Mesendoderm (in vitro differentiated cells): ENCODE data around the gene FRMD5.

Experiments
- DNase-seq: peaks from one replicate; pipeline ENCODE4 v3.0.0; 2013
- H2AK5ac ChIP-seq: 2 replicates; pipeline ENCODE4 v1.6.1; 2013; ENCODE audit warnings: low read length, inconsistent platforms
- H2BK120ac ChIP-seq: 2 replicates; pipeline ENCODE4 v1.6.1; 2013; ENCODE audit warnings: low read depth, mild to moderate bottlenecking, low read length, moderate library complexity, mixed read lengths
- H2BK15ac ChIP-seq: replicated peaks from 2 replicates; pipeline ENCODE4 v1.6.1; 2013; ENCODE audit warnings: low read depth, mild to moderate bottlenecking, moderate library complexity
- H2BK5ac ChIP-seq: 2 replicates; pipeline ENCODE4 v1.6.1; 2013; ENCODE audit warnings: low read length, inconsistent platforms
- H3K18ac ChIP-seq: 2 replicates; pipeline ENCODE4 v1.6.1; 2013; ENCODE audit warnings: mild to moderate bottlenecking, low read length, mixed read lengths
- H3K23ac ChIP-seq: one replicate; pipeline ENCODE4 v1.6.1; 2013; ENCODE audit warnings: low read length
- H3K27ac ChIP-seq: 2 replicates; pipeline ENCODE4 v1.5.1; 2013; ENCODE audit warnings: low read depth, mild to moderate bottlenecking, inconsistent platforms, low read length, moderate library complexity
- H3K27me3 ChIP-seq: 2 replicates; pipeline ENCODE4 v1.6.1; 2013; ENCODE audit warnings: low read length, control low read depth, mild to moderate bottlenecking, inconsistent platforms; ENCODE audit not compliant: insufficient read depth, poor library complexity
- H3K36me3 ChIP-seq: 2 replicates; pipeline ENCODE4 v1.6.1; 2013; ENCODE audit warnings: low read length, inconsistent platforms; ENCODE audit not compliant: control insufficient read depth, insufficient read depth
- H3K4ac ChIP-seq: one replicate; pipeline ENCODE4 v1.6.1; 2013; ENCODE audit warnings: low read depth, mild to moderate bottlenecking, low read length, moderate library complexity
- H3K4me1 ChIP-seq: 2 replicates; pipeline ENCODE4 v1.6.1; 2013; ENCODE audit warnings: low read depth, low read length, inconsistent platforms; ENCODE audit not compliant: control insufficient read depth
- H3K4me2 ChIP-seq: 2 replicates; pipeline ENCODE4 v1.6.1; 2013; ENCODE audit warnings: low read length
- H3K4me3 ChIP-seq: 2 replicates; pipeline ENCODE4 v1.5.1; 2013; ENCODE audit warnings: mild to moderate bottlenecking, low read length
- H3K56ac ChIP-seq: one replicate; pipeline ENCODE4 v1.6.1; 2013; ENCODE audit warnings: low read length
- H3K79me1 ChIP-seq: 2 replicates; pipeline ENCODE4 v1.6.1; 2013; ENCODE audit warnings: low read length, inconsistent platforms
- H3K79me2 ChIP-seq: 2 replicates; pipeline ENCODE4 v1.6.1; 2013; ENCODE audit warnings: mild to moderate bottlenecking, low read length; ENCODE audit not compliant: control insufficient read depth, insufficient read depth
- H3K9ac ChIP-seq: 2 replicates; pipeline ENCODE4 v1.6.1; 2013; ENCODE audit warnings: low read length, inconsistent platforms
- H4K5ac ChIP-seq: one replicate; pipeline ENCODE4 v1.6.1; 2013; ENCODE audit warnings: low read length
- H4K8ac ChIP-seq: one replicate; pipeline ENCODE4 v1.6.1; 2013; ENCODE audit warnings: low read depth, mild to moderate bottlenecking, control low read depth, low read length, moderate library complexity
- WGBS: extraction: QIAGEN DNeasy Blood & Tissue Kit; methylation state at CpG from one replicate; pipeline ENCODE4 v1.1.7; 2013; ENCODE audit warnings: low lambda C conversion rate, missing lambda C conversion rate; ENCODE audit not compliant: insufficient coverage; ENCODE audit errors: extremely low coverage; 5-methylcytosine and 5-hydroxymethylcytosine counted together

Gene FRMD5

DNA sequence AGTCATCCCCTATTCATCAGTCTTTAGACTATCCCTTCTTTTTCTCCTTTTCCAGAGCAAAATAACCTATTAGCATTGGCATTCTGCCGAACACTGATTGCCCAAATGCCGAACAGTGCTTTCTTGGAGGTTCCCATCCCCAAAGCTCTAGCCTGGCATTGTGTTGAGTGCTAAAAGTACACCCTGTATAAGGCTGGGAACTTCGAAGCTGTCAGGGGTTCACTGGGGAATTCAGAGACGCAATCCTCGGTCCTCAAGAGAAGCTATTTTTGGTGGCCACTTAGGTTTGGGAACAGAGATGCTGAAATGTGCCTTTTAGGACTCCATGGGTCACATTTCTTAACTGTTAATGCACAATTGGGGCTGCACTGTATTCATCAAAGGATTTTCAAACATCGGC, 8.4 kb downstream of the FRMD5 start:
- H3K79me1 ChIP-seq, result no peaks in the 10 kb centered on the region
- no peak overlapping the region for H3K23ac ChIP-seq
- no peak overlapping the region for H2AK5ac ChIP-seq
- no peak overlapping the region for H2BK15ac ChIP-seq
- no peak overlapping the region for H2BK120ac ChIP-seq
- no peak overlapping the region for H3K56ac ChIP-seq
- H3K4me2 ChIP-seq, result no peak overlapping the region
- no peak overlapping the region for H2BK5ac ChIP-seq
- H4K5ac ChIP-seq, result no peak overlapping the region
- no peak overlapping the region for H3K4me3 ChIP-seq
- H3K79me2 ChIP-seq, result no peaks in the 10 kb centered on the region
- no peaks in the 10 kb centered on the region for H3K27me3 ChIP-seq
- no peak overlapping the region for H4K8ac ChIP-seq
- H3K4me1 ChIP-seq, result no peaks in the 10 kb centered on the region
- DNase-seq, result no peak
- H3K4ac ChIP-seq, result no peak overlapping the region
- H3K9ac ChIP-seq, result no peak overlapping the region
- no peaks in the 10 kb centered on the region for H3K36me3 ChIP-seq
- H3K18ac ChIP-seq, result no peak overlapping the region
- no peak overlapping the region for H3K27ac ChIP-seq
- no CpG with 5 or more reads among the region's 6 CpGs for WGBS

DNA sequence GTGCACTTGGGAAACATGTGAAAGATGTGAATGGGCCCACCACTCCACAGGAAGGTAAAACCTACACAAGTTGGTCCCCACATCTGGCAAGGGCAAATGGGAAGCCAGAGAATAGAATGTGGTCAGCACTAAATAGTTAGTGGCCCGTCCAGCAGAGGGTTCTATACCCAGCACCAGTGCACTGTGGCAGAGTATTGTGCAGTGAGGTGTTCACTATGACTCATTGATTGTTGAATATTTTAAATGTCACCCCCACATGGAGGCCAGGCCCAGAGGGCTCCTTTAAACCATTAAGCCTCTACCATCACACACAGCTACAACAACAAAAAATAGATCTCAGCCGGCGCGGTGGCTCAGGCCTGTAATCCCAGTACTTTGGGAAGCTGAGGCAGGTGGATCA, 11.7 kb downstream of the FRMD5 start:
- WGBS, result no CpG with 5 or more reads among the region's 4 CpGs
- H3K56ac ChIP-seq, result no peak overlapping the region
- H3K4me1 ChIP-seq, result no peaks in the 10 kb centered on the region
- DNase-seq, result no peak
- no peak overlapping the region for H3K9ac ChIP-seq
- no peak overlapping the region for H2BK120ac ChIP-seq
- H4K5ac ChIP-seq, result no peak overlapping the region
- H2BK5ac ChIP-seq, result no peak overlapping the region
- no peaks in the 10 kb centered on the region for H3K36me3 ChIP-seq
- H3K79me1 ChIP-seq, result no peaks in the 10 kb centered on the region
- H3K27ac ChIP-seq, result no peak overlapping the region
- no peak overlapping the region for H3K18ac ChIP-seq
- H3K4ac ChIP-seq, result no peak overlapping the region
- H3K79me2 ChIP-seq, result no peaks in the 10 kb centered on the region
- H3K4me3 ChIP-seq, result no peak overlapping the region
- no peak overlapping the region for H4K8ac ChIP-seq
- H2AK5ac ChIP-seq, result no peak overlapping the region
- H3K23ac ChIP-seq, result no peak overlapping the region
- H2BK15ac ChIP-seq, result no peak overlapping the region
- no peak overlapping the region for H3K4me2 ChIP-seq
- H3K27me3 ChIP-seq, result no peaks in the 10 kb centered on the region

DNA sequence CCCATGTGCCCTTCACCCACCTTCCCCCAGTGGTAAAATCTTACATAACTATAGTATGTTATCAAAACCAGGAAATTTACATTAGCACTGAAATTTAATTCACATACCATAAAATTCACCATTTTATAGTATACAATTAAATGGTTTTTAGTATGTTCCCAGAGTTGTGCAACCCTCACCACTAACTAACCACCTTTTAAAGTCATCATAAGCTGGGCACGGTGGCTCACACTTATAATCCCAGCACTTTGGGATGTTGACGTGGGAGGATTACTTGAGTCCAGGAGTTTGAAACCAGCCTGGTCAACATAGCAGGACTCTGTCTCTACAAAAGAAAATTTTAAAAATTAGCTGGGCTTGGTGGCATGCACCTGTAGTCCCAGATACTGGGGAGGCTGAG, 13.7 kb downstream of the FRMD5 start:
- Histone ChIP-seq H2BK120ac (no peak overlapping the region), H3K4me2 (no peak overlapping the region), H2AK5ac (no peak overlapping the region), H3K4ac (no peak overlapping the region), H3K27ac (no peak overlapping the region), H3K23ac (no peak overlapping the region), H2BK5ac (no peak overlapping the region), H3K4me3 (no peak overlapping the region), H3K79me1 (no peaks in the 10 kb centered on the region), H3K4me1 (no peaks in the 10 kb centered on the region), H3K36me3 (no peaks in the 10 kb centered on the region), H2BK15ac (no peak overlapping the region), H3K18ac (no peak overlapping the region), H3K56ac (no peak overlapping the region), H3K9ac (no peak overlapping the region), H3K79me2 (no peaks in the 10 kb centered on the region), H4K5ac (no peak overlapping the region), H4K8ac (no peak overlapping the region), H3K27me3 (no peaks in the 10 kb centered on the region)
- no peak for DNase-seq
- no CpG with 5 or more reads among the region's 2 CpGs for whole genome bisulfite sequencing

DNA sequence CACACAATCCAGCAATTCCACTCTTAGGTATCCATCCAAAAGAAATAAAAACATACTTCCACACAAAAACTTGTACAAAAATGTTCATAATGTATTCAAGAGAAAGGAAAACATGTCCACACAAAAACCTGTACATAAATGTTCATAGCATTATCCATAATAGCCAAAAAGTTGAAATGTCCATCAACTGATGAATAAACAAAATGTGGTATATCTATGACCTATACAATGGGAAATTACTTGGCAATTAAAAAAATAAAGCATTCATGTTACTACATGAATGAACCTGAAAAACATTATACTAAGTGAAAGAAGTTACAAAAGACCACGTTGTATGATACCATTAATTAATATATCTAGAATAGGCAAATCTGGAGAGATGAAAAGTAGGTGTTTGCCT, 17.9 kb downstream of the FRMD5 start:
- no peak for DNase-seq
- H3K18ac ChIP-seq, result no peak overlapping the region
- H3K4me1 ChIP-seq, result no peaks in the 10 kb centered on the region
- H3K4ac ChIP-seq, result no peak overlapping the region
- H3K36me3 ChIP-seq, result no peaks in the 10 kb centered on the region
- H3K4me2 ChIP-seq, result no peak overlapping the region
- no peak overlapping the region for H3K9ac ChIP-seq
- no peaks in the 10 kb centered on the region for H3K79me2 ChIP-seq
- H3K23ac ChIP-seq, result no peak overlapping the region
- no peak overlapping the region for H2BK120ac ChIP-seq
- H4K8ac ChIP-seq, result no peak overlapping the region
- no peak overlapping the region for H3K56ac ChIP-seq
- no peak overlapping the region for H2BK15ac ChIP-seq
- no CpG with 5 or more reads among the region's 1 CpG for WGBS
- H3K4me3 ChIP-seq, result no peak overlapping the region
- H2BK5ac ChIP-seq, result no peak overlapping the region
- H3K27ac ChIP-seq, result no peak overlapping the region
- H3K27me3 ChIP-seq, result no peaks in the 10 kb centered on the region
- H4K5ac ChIP-seq, result no peak overlapping the region
- H2AK5ac ChIP-seq, result no peak overlapping the region
- H3K79me1 ChIP-seq, result no peaks in the 10 kb centered on the region

DNA sequence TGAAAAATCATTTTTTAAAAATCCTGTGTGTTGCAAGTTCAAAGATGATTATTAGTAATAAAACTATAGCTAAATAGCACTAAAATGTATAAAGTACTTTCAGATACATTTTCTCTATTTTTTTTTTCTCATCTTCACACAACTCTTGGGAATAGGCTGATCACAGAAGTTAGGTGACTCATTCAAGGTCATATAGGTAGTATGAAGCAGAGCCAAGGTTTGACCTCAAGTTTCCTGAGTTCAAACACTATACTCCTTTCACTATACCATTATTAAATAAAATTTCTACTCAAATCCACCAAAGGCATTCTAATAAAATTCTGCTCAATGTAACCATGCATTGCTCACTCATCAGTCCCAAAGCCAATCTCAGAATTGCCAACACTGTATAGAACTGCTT, 21.3 kb downstream of the FRMD5 start:
- H3K23ac ChIP-seq, result no peak overlapping the region
- H3K4ac ChIP-seq, result no peak overlapping the region
- no peak overlapping the region for H2AK5ac ChIP-seq
- no peaks in the 10 kb centered on the region for H3K27me3 ChIP-seq
- H2BK15ac ChIP-seq, result no peak overlapping the region
- no peaks in the 10 kb centered on the region for H3K79me2 ChIP-seq
- H2BK120ac ChIP-seq, result no peak overlapping the region
- H3K4me1 ChIP-seq, result no peaks in the 10 kb centered on the region
- H3K4me3 ChIP-seq, result no peak overlapping the region
- H3K4me2 ChIP-seq, result no peak overlapping the region
- H3K36me3 ChIP-seq, result no peaks in the 10 kb centered on the region
- no peak overlapping the region for H3K9ac ChIP-seq
- no peak overlapping the region for H3K18ac ChIP-seq
- no peaks in the 10 kb centered on the region for H3K79me1 ChIP-seq
- H3K56ac ChIP-seq, result no peak overlapping the region
- H3K27ac ChIP-seq, result no peak overlapping the region
- DNase-seq, result no peak
- H4K5ac ChIP-seq, result no peak overlapping the region
- no peak overlapping the region for H2BK5ac ChIP-seq
- H4K8ac ChIP-seq, result no peak overlapping the region

DNA sequence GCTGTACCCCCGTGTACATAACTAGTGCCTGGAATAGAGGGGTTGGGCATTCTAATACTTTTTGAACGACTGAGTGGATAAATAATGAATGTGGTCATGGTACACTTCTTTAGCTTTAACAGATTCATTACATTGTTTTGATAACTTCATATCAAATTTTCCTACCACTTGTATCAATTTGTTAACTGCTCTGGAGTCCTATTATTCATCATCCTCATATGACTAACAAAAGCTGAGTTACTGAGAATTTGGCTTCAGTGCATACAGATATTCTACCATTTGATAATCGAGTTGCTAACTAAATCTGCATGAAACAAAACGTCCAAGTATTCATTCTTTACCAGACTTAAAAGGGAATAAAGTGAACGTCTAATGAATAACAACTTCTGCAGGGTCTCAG, 31.7 kb downstream of the FRMD5 start:
- Histone ChIP-seq H2AK5ac (no peak overlapping the region), H3K79me1 (no peaks in the 10 kb centered on the region), H3K4me2 (no peak overlapping the region), H3K27me3 (no peaks in the 10 kb centered on the region), H3K79me2 (no peaks in the 10 kb centered on the region), H4K8ac (no peak overlapping the region), H3K4me1 (no peaks in the 10 kb centered on the region), H3K4me3 (no peak overlapping the region), H3K56ac (no peak overlapping the region), H3K36me3 (no peaks in the 10 kb centered on the region), H3K9ac (no peak overlapping the region), H2BK5ac (no peak overlapping the region), H3K23ac (no peak overlapping the region), H4K5ac (no peak overlapping the region), H3K4ac (no peak overlapping the region), H3K27ac (no peak overlapping the region), H3K18ac (no peak overlapping the region), H2BK15ac (no peak overlapping the region), H2BK120ac (no peak overlapping the region)
- no peak for DNase-seq
- no CpG with 5 or more reads among the region's 5 CpGs for WGBS
